Measurements from ENCODE around the gene FGF6. TPM values are rescaled to one million over a fixed set of nuclear protein-coding genes. Genes with fewer than 3 reads are reported as not detected.

FGF6 gene
- total and polyA plus RNA-seq, 9 of the 15 experiments (the other 6 are each of a cell fraction or from before 2014, with no cell fraction given) = 0.14 TPM; not detected in 8

GRCh38 chr12:4434301-4434700 is 11.3 kb downstream of the FGF6 start:
- POLR2A ChIA-PET = no interaction called here
- H4K20me1 ChIP-seq (replicated peaks; ENCODE audit: control insufficient read depth, insufficient read depth, low read length) = no peaks in the 10 kb centered on the region
- CTCF ChIA-PET (ENCODE audit: low intra/inter-chr PET ratio) = no interaction called here
- H3K4me3 ChIP-seq = no peak overlapping the region
- BruUV-seq (replicated peaks) = no TSS peak
- H3K9me1 ChIP-seq (ENCODE audit: control insufficient read depth, insufficient read depth, low read length) = no peaks in the 10 kb centered on the region
- H3K36me3 ChIP-seq (ENCODE audit: control insufficient read depth, insufficient read depth, low read length) = no peaks in the 10 kb centered on the region
- FAIRE-seq (no peak), DNase-seq (ENCODE audit: extremely low read depth in 1 of 4, low spot score in 3 of 4) (no peak), ATAC-seq (no peak)
- H3K27me3 ChIP-seq (ENCODE audit: control insufficient read depth in 2 of 2, insufficient read depth in 2 of 2, low read length in 2 of 2) = peaks cover 2 to 30% of the 10 kb centered on the region in 2 experiments; a peak in 3 of 5 replicates
- no peaks in the 10 kb centered on the region for H3K79me2 ChIP-seq (ENCODE audit: control insufficient read depth, insufficient read depth, low read length)
- no peak overlapping the region for H3K9ac ChIP-seq (ENCODE audit: insufficient read depth in 1 of 2, low read depth in 2 of 2, low read length in 2 of 2)
- H3K4me2 ChIP-seq (ENCODE audit: insufficient read depth, low read length) = no peak overlapping the region
- in situ Hi-C loops (cut with MboI) (no loop called here), intact Hi-C loops (cut with micrococcal nuclease) (no loop called here)
- no peaks in the 10 kb centered on the region for H3K4me1 ChIP-seq (replicated peaks in 1 of 2; ENCODE audit: control insufficient read depth in 2 of 2, insufficient read depth in 2 of 2, low read length in 2 of 2)
- no peak overlapping the region for H2AFZ ChIP-seq (ENCODE audit: low read depth, low read length)
- TF ChIP-seq ZNF197 (CRISPR knock-in tag; IDR thresholded peaks at IDR 0.05; ENCODE audit: low read depth) = no peak
- TF ChIP-seq NCOR1 (IDR thresholded peaks at IDR 0.05) = no peak
- TF ChIP-seq ARID4B (CRISPR knock-in tag; IDR thresholded peaks at IDR 0.05) = no peak
- TF ChIP-seq ZBTB34 (CRISPR knock-in tag; IDR thresholded peaks at IDR 0.05) = no peak
- TF ChIP-seq CEBPZ (IDR thresholded peaks at IDR 0.05; ENCODE audit: borderline replicate concordance, low read depth, low read length) = no peak
- no peak for TF ChIP-seq POLR3A (IDR thresholded peaks at IDR 0.05; ENCODE audit: borderline replicate concordance, extremely low read depth, insufficient read depth, insufficient read length)
- TF ChIP-seq ZNF830 (CRISPR knock-in tag; IDR thresholded peaks at IDR 0.05) = no peak
- TF ChIP-seq GTF2B (IDR thresholded peaks at IDR 0.05; ENCODE audit: extremely low read depth, insufficient read length) = no peak
- WGBS (ENCODE audit: insufficient coverage, low coverage, missing lambda C conversion rate) = 5% methylated on average over 4 of the region's 4 CpGs
- H3K9me3 ChIP-seq (replicated peaks; ENCODE audit: control insufficient read depth, insufficient read depth, low read depth, low read length) = no peaks in the 10 kb centered on the region
- no peak overlapping the region for H3K27ac ChIP-seq (ENCODE audit: extremely low read depth, low read depth, low read length)
